ENCODE measurements around the gene RUFY1. TPM values are rescaled to one million over a fixed set of nuclear protein-coding genes. Genes with fewer than 3 reads are reported as not detected.

RUFY1 gene
- total and polyA plus RNA-seq, 9 of the 15 experiments (the other 6 are each of a cell fraction or from before 2014, with no cell fraction given), result 5.0 to 41.7 (median 29.6) TPM

- Histone ChIP-seq H4K20me1 (replicated peaks; ENCODE audit: control insufficient read depth, insufficient read depth, low read length) (peaks cover 42% of the 10 kb centered on the region), H3K4me1 (replicated peaks in 1 of 2; ENCODE audit: control insufficient read depth in 2 of 2, insufficient read depth in 2 of 2, low read length in 2 of 2) (peaks cover 35 to 40% of the 10 kb centered on the region in 2 experiments; a peak in 4 of 5 replicates), H3K36me3 (ENCODE audit: control insufficient read depth, insufficient read depth, low read length) (peaks cover 93% of the 10 kb centered on the region), H3K9me1 (ENCODE audit: control insufficient read depth, insufficient read depth, low read length) (no peaks in the 10 kb centered on the region), H3K27ac (ENCODE audit: extremely low read depth, low read depth, low read length) (peak overlapping the region; percentile 60; the same call in 2 of the 3 replicates), H3K79me2 (ENCODE audit: control insufficient read depth, insufficient read depth, low read length) (peaks cover 42% of the 10 kb centered on the region), H3K9me3 (replicated peaks; ENCODE audit: control insufficient read depth, insufficient read depth, low read depth, low read length) (no peaks in the 10 kb centered on the region), H3K9ac (ENCODE audit: insufficient read depth in 1 of 2, low read depth in 2 of 2, low read length in 2 of 2) (no peak overlapping the region; a peak in 2 of 4 replicates), H2AFZ (ENCODE audit: low read depth, low read length) (no peak overlapping the region), H3K4me3 (no peak overlapping the region), H3K27me3 (ENCODE audit: control insufficient read depth in 2 of 2, insufficient read depth in 2 of 2, low read length in 2 of 2) (no peaks in the 10 kb centered on the region), H3K4me2 (ENCODE audit: insufficient read depth, low read length) (no peak overlapping the region; the same call in 1 of the 2 replicates)
- ChIA-PET POLR2A (interaction anchor here (0.6 to 11.7 kb wide), 10 partner anchors 8 to 1561 kb away, joined by 3 to 181 read pairs (median 4); partner anchors contain the start of gene HNRNPH1), CTCF (ENCODE audit: low intra/inter-chr PET ratio) (no interaction called here)
- peak in 1 of 4 experiments; percentile 19 for DNase-seq (ENCODE audit: extremely low read depth in 1 of 4, low spot score in 3 of 4)
- intact Hi-C loops (cut with micrococcal nuclease) (no loop called here), in situ Hi-C loops (cut with MboI) (no loop called here)
- 64% methylated on average over 8 of the region's 8 CpGs for WGBS (ENCODE audit: insufficient coverage, low coverage, missing lambda C conversion rate)
- FAIRE-seq, result no peak
- peak; percentile 22 for ATAC-seq
- no TSS peak for BruUV-seq (replicated peaks)
- TF ChIP-seq MIER1 (IDR thresholded peaks at IDR 0.05; ENCODE audit: low read depth) (no peak), POLR2G (IDR thresholded peaks at IDR 0.05; ENCODE audit: low read depth, low read length) (0 out of 2 replicates have a peak, but pooled peaks have one; percentile 35), STAT5A (IDR thresholded peaks at IDR 0.05; ENCODE audit: borderline replicate concordance, low read length) (no peak), GABPB1 (CRISPR knock-in tag; IDR thresholded peaks at IDR 0.05) (no peak), SIRT6 (IDR thresholded peaks at IDR 0.05; ENCODE audit: low read depth, low read length) (peak; percentile 35), ZC3H4 (CRISPR knock-in tag; IDR thresholded peaks at IDR 0.05; ENCODE audit: borderline replicate concordance) (no peak), NR2C2 (CRISPR knock-in tag; IDR thresholded peaks at IDR 0.05) (0 out of 2 replicates have a peak, but pooled peaks have one; percentile 10), NR2C2 (tag; IDR thresholded peaks at IDR 0.05) (no peak), GTF2B (IDR thresholded peaks at IDR 0.05; ENCODE audit: extremely low read depth, insufficient read length) (no peak), SUPT5H (IDR thresholded peaks at IDR 0.05) (peak; percentile 80), POLR3G (IDR thresholded peaks at IDR 0.05; ENCODE audit: extremely low read depth, insufficient read length, insufficient replicate concordance) (no peak), STAT5B (CRISPR knock-in tag; IDR thresholded peaks at IDR 0.05) (no peak), HNRNPK (IDR thresholded peaks at IDR 0.05; ENCODE audit: low read depth, low read length, poor library complexity, severe bottlenecking) (no peak), MAX (CRISPR knock-in tag; IDR thresholded peaks at IDR 0.05) (0 out of 2 replicates have a peak, but pooled peaks have one; percentile 43)
- TF ChIP-seq, protein P1, sequence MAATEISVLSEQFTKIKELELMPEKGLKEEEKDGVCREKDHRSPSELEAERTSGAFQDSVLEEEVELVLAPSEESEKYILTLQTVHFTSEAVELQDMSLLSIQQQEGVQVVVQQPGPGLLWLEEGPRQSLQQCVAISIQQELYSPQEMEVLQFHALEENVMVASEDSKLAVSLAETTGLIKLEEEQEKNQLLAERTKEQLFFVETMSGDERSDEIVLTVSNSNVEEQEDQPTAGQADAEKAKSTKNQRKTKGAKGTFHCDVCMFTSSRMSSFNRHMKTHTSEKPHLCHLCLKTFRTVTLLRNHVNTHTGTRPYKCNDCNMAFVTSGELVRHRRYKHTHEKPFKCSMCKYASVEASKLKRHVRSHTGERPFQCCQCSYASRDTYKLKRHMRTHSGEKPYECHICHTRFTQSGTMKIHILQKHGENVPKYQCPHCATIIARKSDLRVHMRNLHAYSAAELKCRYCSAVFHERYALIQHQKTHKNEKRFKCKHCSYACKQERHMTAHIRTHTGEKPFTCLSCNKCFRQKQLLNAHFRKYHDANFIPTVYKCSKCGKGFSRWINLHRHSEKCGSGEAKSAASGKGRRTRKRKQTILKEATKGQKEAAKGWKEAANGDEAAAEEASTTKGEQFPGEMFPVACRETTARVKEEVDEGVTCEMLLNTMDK (IDR thresholded peaks at IDR 0.05; ENCODE audit: borderline replicate concordance, insufficient read depth, low read depth, low read length, poor library complexity, severe bottlenecking), result no peak
- TF ChIP-seq, protein P2, sequence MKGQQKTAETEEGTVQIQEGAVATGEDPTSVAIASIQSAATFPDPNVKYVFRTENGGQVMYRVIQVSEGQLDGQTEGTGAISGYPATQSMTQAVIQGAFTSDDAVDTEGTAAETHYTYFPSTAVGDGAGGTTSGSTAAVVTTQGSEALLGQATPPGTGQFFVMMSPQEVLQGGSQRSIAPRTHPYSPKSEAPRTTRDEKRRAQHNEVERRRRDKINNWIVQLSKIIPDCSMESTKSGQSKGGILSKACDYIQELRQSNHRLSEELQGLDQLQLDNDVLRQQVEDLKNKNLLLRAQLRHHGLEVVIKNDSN (CRISPR knock-in tag; IDR thresholded peaks at IDR 0.05), result no peak
Observed at GRCh38 chr5:179613460-179614071, 63.2 kb downstream of the RUFY1 start.
